Kidney (tissue), 14 donors: ENCODE measurements around the gene C9. TPM values are rescaled to one million over a fixed set of nuclear protein-coding genes. Genes with fewer than 3 reads are reported as not detected.

ENCODE experiments used
- DNase-seq, 5 donors: peaks; one replicate each; pipeline ENCODE4 v3.0.0-alpha.2; 2013 to 2020
- FAIRE-seq: peaks from 2 replicates; lab custom pipeline; 2012; peaks lifted over from hg19 to GRCh38; lab: Jason Lieb, UNC
- H3K27ac ChIP-seq, 2 donors: one replicate each; pipeline ENCODE4 v1.7.0; 2013; ENCODE audit warnings: low read depth in 2 of 2, low read length in 2 of 2, inconsistent platforms in 1 of 2
- H3K27me3 ChIP-seq: one replicate; pipeline ENCODE4 v1.7.1; 2013; ENCODE audit warnings: low read length, inconsistent platforms; ENCODE audit not compliant: control insufficient read depth, insufficient read depth
- H3K36me3 ChIP-seq, 3 donors: one replicate each; pipeline versions ENCODE4 v1.7.0 to v1.7.1; 2013; ENCODE audit warnings: low read length in 3 of 3, control low read depth in 1 of 3, inconsistent platforms in 1 of 3; ENCODE audit not compliant: insufficient read depth in 3 of 3, control insufficient read depth in 2 of 3
- H3K4me1 ChIP-seq, 3 donors: one replicate each; pipeline versions ENCODE4 v1.7.0 to v1.7.1; 2013; ENCODE audit warnings: low read length in 3 of 3, inconsistent platforms in 1 of 3, low read depth in 1 of 3; ENCODE audit not compliant: control insufficient read depth in 2 of 3, insufficient read depth in 2 of 3
- H3K4me3 ChIP-seq, 3 donors: one replicate each; pipeline versions ENCODE4 v1.7.0 to v1.8.1; 2013; ENCODE audit warnings: low read length in 3 of 3, control low read depth in 1 of 3, inconsistent platforms in 1 of 3
- H3K9ac ChIP-seq, 3 donors: one replicate each; pipeline versions ENCODE4 v1.7.0 to v1.7.1; 2013; ENCODE audit warnings: low read length in 3 of 3, control low read depth in 1 of 3, inconsistent platforms in 1 of 3
- H3K9me3 ChIP-seq, 3 donors: one replicate each; pipeline versions ENCODE4 v1.7.0 to v1.7.1; 2013; ENCODE audit warnings: low read length in 3 of 3, control low read depth in 1 of 3, inconsistent platforms in 1 of 3; ENCODE audit not compliant: control insufficient read depth in 2 of 3, insufficient read depth in 1 of 3
- intact Hi-C: fragments of 100-400 bp; cut with DNase I; formaldehyde crosslinking; loops from one replicate; pipeline ENCODE4 v1.11.1; 2022
- polyA plus RNA-seq: library from polyadenylated mRNA; stranded (reverse); fragments of 350-450 nt; fragmentation: Illumina TruSeq; extraction: RNeasy Lipid Tissue Mini Kit (QIAGEN cat#74804); gene quantifications from one replicate; pipeline ENCODE4 v1.2.3, GENCODE V29; 2014; ENCODE audit warnings: low read depth, low replicate concordance; ENCODE audit not compliant: insufficient read depth
- total RNA-seq: library from RNA; stranded (reverse); fragmentation: NEBNext Ultra II Directional; extraction: Animal tissue kit (Norgen Biotek cat#: 25700); gene quantifications from one replicate; pipeline ENCODE4 v1.2.1, GENCODE V29; 2021
- TF ChIP-seq, protein P1 (sequence below): IDR thresholded peaks from 3 replicates; pipeline ENCODE4 v1.5.1; 2012; ENCODE audit warnings: mild to moderate bottlenecking, moderate library complexity, borderline replicate concordance; ENCODE audit not compliant: insufficient read depth; ENCODE audit errors: extremely low read depth
- donor health status: control.
- donor health status: control.
- donor health status: control.
- donor health status: control.
- donor health status: control.
- donor health status: DM: yes; HTN: yes; CAD: no.
- donor health status: Normal renal cell carcinoma (clear cell type).

C9 gene
- total and polyA plus RNA-seq, 2 donors from 2014 or later = 1.5 to 4.5 TPM

DNA sequence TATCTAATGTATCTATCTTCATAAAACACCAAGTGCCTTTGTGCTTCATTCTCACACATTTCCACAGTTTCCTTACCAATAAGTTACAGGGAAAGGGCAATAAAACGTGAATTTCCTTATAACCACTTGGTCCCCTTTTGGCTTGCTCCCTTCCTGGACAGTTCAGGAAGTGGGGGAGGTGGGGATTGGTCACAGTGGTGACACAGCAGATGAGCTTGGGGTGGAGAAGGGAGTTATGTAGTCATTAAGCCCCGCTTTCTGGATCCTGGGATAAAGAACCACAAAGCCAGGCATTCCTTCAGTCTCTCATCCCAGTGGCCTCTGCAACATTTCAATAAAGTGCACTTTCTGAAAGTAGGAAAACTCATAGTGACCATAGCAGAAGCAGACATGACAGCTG is 97.9 kb downstream of the C9 start:
- intact Hi-C loops = no loop called here
- H3K36me3 ChIP-seq = no peaks in the 10 kb centered on the region
- no peaks in the 10 kb centered on the region for H3K27me3 ChIP-seq
- TF ChIP-seq, protein P1, sequence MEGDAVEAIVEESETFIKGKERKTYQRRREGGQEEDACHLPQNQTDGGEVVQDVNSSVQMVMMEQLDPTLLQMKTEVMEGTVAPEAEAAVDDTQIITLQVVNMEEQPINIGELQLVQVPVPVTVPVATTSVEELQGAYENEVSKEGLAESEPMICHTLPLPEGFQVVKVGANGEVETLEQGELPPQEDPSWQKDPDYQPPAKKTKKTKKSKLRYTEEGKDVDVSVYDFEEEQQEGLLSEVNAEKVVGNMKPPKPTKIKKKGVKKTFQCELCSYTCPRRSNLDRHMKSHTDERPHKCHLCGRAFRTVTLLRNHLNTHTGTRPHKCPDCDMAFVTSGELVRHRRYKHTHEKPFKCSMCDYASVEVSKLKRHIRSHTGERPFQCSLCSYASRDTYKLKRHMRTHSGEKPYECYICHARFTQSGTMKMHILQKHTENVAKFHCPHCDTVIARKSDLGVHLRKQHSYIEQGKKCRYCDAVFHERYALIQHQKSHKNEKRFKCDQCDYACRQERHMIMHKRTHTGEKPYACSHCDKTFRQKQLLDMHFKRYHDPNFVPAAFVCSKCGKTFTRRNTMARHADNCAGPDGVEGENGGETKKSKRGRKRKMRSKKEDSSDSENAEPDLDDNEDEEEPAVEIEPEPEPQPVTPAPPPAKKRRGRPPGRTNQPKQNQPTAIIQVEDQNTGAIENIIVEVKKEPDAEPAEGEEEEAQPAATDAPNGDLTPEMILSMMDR = no peak
- no peak overlapping the region for H3K4me3 ChIP-seq
- H3K4me1 ChIP-seq = no peaks in the 10 kb centered on the region
- H3K27ac ChIP-seq = no peak overlapping the region
- FAIRE-seq (no peak), DNase-seq (no peak)
- H3K9me3 ChIP-seq = no peaks in the 10 kb centered on the region
- no peak overlapping the region for H3K9ac ChIP-seq

DNA sequence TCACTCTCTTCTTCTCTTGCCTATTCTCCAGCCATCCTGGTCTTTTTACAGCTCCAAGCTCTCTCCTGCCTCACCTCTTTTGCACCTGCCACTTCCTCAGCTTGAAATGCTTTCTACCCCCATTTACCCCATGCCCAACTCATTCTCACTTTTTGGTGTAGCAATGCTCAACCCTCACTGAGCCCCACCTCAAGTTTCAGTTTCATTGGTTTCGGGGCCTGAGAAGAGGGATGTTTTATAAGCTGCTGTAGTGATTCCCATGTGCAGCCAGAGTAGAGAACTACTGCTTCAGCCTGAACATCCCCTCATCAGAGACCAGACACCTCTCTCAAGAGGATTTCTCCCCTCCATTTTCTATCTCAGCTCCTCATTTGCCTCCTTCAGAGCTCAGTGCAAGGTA is 99.8 kb downstream of the C9 start:
- Histone ChIP-seq H3K9me3 (no peaks in the 10 kb centered on the region), H3K4me3 (no peak overlapping the region), H3K27me3 (no peaks in the 10 kb centered on the region), H3K36me3 (no peaks in the 10 kb centered on the region), H3K9ac (no peak overlapping the region), H3K27ac (no peak overlapping the region), H3K4me1 (no peaks in the 10 kb centered on the region)
- TF ChIP-seq, protein P1 = no peak
- no peak for DNase-seq
- intact Hi-C loops = no loop called here
- FAIRE-seq = no peak

DNA sequence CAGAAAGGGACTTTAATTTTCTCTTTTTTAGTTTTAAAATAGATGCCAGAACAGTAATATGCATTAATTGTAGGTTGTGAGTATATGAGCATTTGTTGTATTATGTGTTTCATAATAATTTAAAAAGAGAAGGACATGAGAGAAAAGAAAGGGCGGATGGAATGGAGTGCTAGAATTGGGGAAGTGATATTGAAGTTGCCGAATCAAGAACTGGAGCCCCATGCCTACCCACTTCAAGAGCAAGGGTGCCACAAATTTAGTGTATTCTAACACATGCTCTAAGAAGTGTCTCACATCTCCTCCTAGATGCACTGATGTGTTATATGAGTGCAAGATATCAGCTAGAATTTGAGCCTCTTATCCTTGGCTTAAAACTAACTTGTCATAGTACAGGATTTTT is 101.3 kb downstream of the C9 start:
- Histone ChIP-seq H3K27me3 (no peaks in the 10 kb centered on the region), H3K36me3 (no peaks in the 10 kb centered on the region), H3K4me3 (no peak overlapping the region), H3K9ac (no peak overlapping the region), H3K4me1 (peaks cover 0 to 1% (median 0%) of the 10 kb centered on the region in 3 donors), H3K27ac (no peak overlapping the region), H3K9me3 (no peaks in the 10 kb centered on the region)
- TF ChIP-seq, protein P1 = no peak
- FAIRE-seq (no peak), DNase-seq (no peak)
- intact Hi-C loops = no loop called here

DNA sequence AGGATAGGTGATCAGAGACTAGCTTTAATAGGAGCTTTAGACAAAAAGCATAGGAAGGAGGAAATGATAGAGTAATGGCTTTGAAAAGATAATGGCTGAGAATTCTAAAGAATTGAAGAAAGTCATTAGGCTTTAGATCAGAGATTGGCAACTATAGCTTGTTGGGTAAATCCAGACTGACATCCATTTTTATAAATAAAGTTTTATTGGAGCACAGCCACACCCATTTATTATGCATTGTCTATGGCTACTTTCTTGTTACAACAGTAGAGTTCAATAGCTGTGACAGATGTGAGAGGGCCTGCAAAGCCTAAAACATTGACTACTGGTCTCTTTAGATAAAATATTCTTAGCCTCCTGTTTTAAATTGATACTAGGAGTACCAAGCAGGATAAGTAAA is 104.2 kb downstream of the C9 start:
- Histone ChIP-seq H3K9me3 (no peaks in the 10 kb centered on the region), H3K9ac (no peak overlapping the region), H3K36me3 (no peaks in the 10 kb centered on the region), H3K4me3 (no peak overlapping the region), H3K4me1 (peaks cover 0 to 11% (median 5%) of the 10 kb centered on the region in 3 donors), H3K27ac (no peak overlapping the region), H3K27me3 (no peaks in the 10 kb centered on the region)
- no peak for DNase-seq
- FAIRE-seq = no peak
- TF ChIP-seq, protein P1 = no peak
- intact Hi-C loops = no loop called here
